ENCODE results near the gene PCBP3.

DNA sequence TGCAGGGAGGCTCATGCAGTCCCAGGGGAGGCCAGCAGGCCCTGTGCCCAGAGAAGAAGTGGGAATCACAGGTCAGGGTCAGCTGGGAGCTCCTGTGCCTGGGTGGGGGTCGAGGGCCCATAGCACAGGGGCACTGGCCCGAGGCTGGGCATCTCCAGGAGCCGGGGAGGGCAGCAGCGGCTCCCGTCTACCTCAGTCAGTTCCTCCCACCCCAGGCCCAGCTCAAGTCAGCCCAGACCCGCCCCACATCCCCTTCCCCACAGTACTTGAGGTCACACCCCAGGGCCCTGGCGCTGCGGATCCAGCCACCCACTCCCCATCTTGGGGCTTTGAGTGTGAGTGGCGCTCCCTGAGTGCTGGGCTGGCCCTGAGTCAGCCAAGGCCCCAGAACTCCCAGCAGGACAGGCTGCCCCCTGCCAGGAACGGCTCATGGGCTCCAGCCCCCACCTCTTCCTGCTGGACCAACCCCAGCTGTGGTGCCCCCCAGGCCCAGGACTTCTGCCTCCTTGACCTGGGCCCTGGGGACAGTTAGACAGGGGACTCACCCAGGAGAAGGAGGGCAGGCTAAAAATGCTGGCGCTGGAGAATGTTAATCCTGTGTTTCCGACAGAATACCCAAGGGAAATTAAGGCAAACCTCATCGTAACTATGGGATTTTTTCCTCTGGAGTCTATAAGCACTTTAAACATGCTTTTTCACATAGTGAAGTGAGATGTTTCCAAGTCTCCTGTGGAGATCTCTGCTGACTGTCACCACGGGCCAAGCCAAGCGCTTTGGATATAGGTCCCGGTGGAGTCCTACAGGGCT lies 269.3 kb downstream of the PCBP3 start:
- TF ChIP-seq, protein P1, sequence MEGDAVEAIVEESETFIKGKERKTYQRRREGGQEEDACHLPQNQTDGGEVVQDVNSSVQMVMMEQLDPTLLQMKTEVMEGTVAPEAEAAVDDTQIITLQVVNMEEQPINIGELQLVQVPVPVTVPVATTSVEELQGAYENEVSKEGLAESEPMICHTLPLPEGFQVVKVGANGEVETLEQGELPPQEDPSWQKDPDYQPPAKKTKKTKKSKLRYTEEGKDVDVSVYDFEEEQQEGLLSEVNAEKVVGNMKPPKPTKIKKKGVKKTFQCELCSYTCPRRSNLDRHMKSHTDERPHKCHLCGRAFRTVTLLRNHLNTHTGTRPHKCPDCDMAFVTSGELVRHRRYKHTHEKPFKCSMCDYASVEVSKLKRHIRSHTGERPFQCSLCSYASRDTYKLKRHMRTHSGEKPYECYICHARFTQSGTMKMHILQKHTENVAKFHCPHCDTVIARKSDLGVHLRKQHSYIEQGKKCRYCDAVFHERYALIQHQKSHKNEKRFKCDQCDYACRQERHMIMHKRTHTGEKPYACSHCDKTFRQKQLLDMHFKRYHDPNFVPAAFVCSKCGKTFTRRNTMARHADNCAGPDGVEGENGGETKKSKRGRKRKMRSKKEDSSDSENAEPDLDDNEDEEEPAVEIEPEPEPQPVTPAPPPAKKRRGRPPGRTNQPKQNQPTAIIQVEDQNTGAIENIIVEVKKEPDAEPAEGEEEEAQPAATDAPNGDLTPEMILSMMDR (IDR thresholded peaks at IDR 0.05; ENCODE audit: control extremely low read depth in 1 of 3, insufficient read depth in 1 of 3, low read depth in 1 of 3, low read length in 3 of 3), result no peak
- TF ChIP-seq CHD2 (IDR thresholded peaks at IDR 0.05; ENCODE audit: low read length) (no peak), POLR2A (IDR thresholded peaks at IDR 0.05; ENCODE audit: control extremely low read depth in 1 of 2, low read depth in 2 of 2, low read length in 2 of 2) (no peak), EP300 (IDR thresholded peaks at IDR 0.05; ENCODE audit: borderline replicate concordance in 1 of 2, low read depth in 2 of 2, low read length in 2 of 2) (no peak), HDAC6 (IDR thresholded peaks at IDR 0.05; ENCODE audit: low read depth, low read length) (no peak), EGR1 (IDR thresholded peaks at IDR 0.05; ENCODE audit: borderline replicate concordance, low read depth, low read length) (no peak), CEBPB (IDR thresholded peaks at IDR 0.05; ENCODE audit: low read depth, low read length) (no peak)
